Measurements from ENCODE around the gene B4GALT7.
"Not testable (repeated sequence)": the region's sequence is repeated elsewhere in the genome, so short reads cannot be mapped to it uniquely, and the experiment has no call there.

Gene B4GALT7

DNA sequence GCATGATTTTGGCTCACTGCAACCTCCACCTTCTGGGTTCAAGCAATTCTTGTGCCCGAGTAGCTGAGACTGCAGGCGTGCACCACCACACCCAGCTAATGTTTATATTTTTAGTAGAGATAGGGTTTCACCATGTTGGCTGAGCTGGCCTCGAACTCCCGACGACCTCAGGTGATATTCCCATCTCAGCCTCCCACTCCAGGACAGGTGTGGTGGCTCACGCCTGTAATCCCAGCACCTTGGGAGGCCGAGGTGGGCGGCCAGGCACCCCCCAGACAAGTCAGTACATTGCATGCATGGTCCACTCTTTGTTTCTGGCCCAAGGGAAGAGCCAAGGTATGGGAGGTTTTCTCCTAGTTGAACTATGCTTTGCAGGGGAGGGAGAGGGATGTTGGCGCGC is 24.2 kb downstream of the B4GALT7 start:
- not testable (repeated sequence) for H3K9ac ChIP-seq (ENCODE audit: low read length in 5 of 5); H3K27ac ChIP-seq (ENCODE audit: low read depth, low read length)
- peaks cover 10 to 31% (median 17%) of the 10 kb centered on the region in 5 donors for H3K36me3 ChIP-seq (ENCODE audit: control insufficient read depth in 5 of 5, insufficient read depth in 5 of 5, low read length in 5 of 5)

GRCh38 chr5:177630186-177630585 is 30.3 kb downstream of the B4GALT7 start:
- H3K4me3 ChIP-seq (ENCODE audit: low read depth in 1 of 5, low read length in 5 of 5); H3K4me1 ChIP-seq (ENCODE audit: control insufficient read depth in 5 of 5, insufficient read depth in 5 of 5, low read length in 5 of 5); H3K27me3 ChIP-seq (ENCODE audit: control insufficient read depth in 5 of 5, insufficient read depth in 4 of 5, low read length in 5 of 5); H3K9me3 ChIP-seq (ENCODE audit: control insufficient read depth in 5 of 5, low read length in 5 of 5); H3K9ac ChIP-seq (ENCODE audit: low read length in 5 of 5); H3K27ac ChIP-seq (ENCODE audit: low read depth, low read length): not testable (repeated sequence)
- peaks cover 0 to 14% (median 3%) of the 10 kb centered on the region in 5 donors for H3K36me3 ChIP-seq (ENCODE audit: control insufficient read depth in 5 of 5, insufficient read depth in 5 of 5, low read length in 5 of 5)

More for the DNA sequence above, 24.2 kb downstream of the B4GALT7 start:
- not testable (repeated sequence) for H3K9me3 ChIP-seq (ENCODE audit: control insufficient read depth in 5 of 5, low read length in 5 of 5); H3K27me3 ChIP-seq (ENCODE audit: control insufficient read depth in 5 of 5, insufficient read depth in 4 of 5, low read length in 5 of 5); H3K4me1 ChIP-seq (ENCODE audit: control insufficient read depth in 5 of 5, insufficient read depth in 5 of 5, low read length in 5 of 5); H3K4me3 ChIP-seq (ENCODE audit: low read depth in 1 of 5, low read length in 5 of 5)

GRCh38 chr5:177634912-177635311 is 35.0 kb downstream of the B4GALT7 start:
- not testable (repeated sequence) for H3K4me3 ChIP-seq (ENCODE audit: low read depth in 1 of 5, low read length in 5 of 5); H3K9ac ChIP-seq (ENCODE audit: low read length in 5 of 5); H3K9me3 ChIP-seq (ENCODE audit: control insufficient read depth in 5 of 5, low read length in 5 of 5); H3K4me1 ChIP-seq (ENCODE audit: control insufficient read depth in 5 of 5, insufficient read depth in 5 of 5, low read length in 5 of 5); H3K27me3 ChIP-seq (ENCODE audit: control insufficient read depth in 5 of 5, insufficient read depth in 4 of 5, low read length in 5 of 5); H3K36me3 ChIP-seq (ENCODE audit: control insufficient read depth in 5 of 5, insufficient read depth in 5 of 5, low read length in 5 of 5); H3K27ac ChIP-seq (ENCODE audit: low read depth, low read length)

DNA sequence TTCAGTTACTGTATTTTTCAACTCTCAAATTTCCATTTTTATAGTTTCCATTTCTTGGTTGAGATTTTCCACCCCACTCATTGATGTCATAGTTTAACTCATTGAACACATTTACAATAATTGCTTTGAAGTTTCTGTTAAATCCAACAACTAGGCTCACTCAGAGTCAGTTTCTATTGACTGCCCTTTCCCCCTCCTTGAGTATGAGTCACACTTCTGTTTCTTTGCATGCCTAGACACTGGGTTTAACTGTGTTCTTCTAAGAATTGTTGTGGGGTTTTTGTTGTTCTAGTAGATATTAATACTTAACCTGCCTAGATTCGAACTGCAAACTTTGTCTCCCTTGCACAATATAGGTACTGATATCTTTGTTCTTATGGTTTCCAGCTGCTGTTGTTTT is 45.5 kb downstream of the B4GALT7 start:
- H3K4me3 ChIP-seq (ENCODE audit: low read depth in 1 of 5, low read length in 5 of 5); H3K36me3 ChIP-seq (ENCODE audit: control insufficient read depth in 5 of 5, insufficient read depth in 5 of 5, low read length in 5 of 5); H3K9me3 ChIP-seq (ENCODE audit: control insufficient read depth in 5 of 5, low read length in 5 of 5); H3K27me3 ChIP-seq (ENCODE audit: control insufficient read depth in 5 of 5, insufficient read depth in 4 of 5, low read length in 5 of 5); H3K27ac ChIP-seq (ENCODE audit: low read depth, low read length); H3K9ac ChIP-seq (ENCODE audit: low read length in 5 of 5); H3K4me1 ChIP-seq (ENCODE audit: control insufficient read depth in 5 of 5, insufficient read depth in 5 of 5, low read length in 5 of 5): not testable (repeated sequence)

- H3K9ac ChIP-seq (ENCODE audit: low read length in 5 of 5); H3K4me1 ChIP-seq (ENCODE audit: control insufficient read depth in 5 of 5, insufficient read depth in 5 of 5, low read length in 5 of 5); H3K27me3 ChIP-seq (ENCODE audit: control insufficient read depth in 5 of 5, insufficient read depth in 4 of 5, low read length in 5 of 5): not testable (repeated sequence)
Measured at GRCh38 chr5:177651235-177651634, 51.3 kb downstream of the B4GALT7 start.

GRCh38 chr5:177657846-177658245 is 57.9 kb downstream of the B4GALT7 start:
- H3K27ac ChIP-seq (ENCODE audit: low read depth, low read length): not testable (repeated sequence)

More at GRCh38 chr5:177651235-177651634, 51.3 kb downstream of the B4GALT7 start:
- not testable (repeated sequence) for H3K9me3 ChIP-seq (ENCODE audit: control insufficient read depth in 5 of 5, low read length in 5 of 5); H3K27ac ChIP-seq (ENCODE audit: low read depth, low read length); H3K36me3 ChIP-seq (ENCODE audit: control insufficient read depth in 5 of 5, insufficient read depth in 5 of 5, low read length in 5 of 5); H3K4me3 ChIP-seq (ENCODE audit: low read depth in 1 of 5, low read length in 5 of 5)

GRCh38 chr5:177658542-177658941 is 58.6 kb downstream of the B4GALT7 start:
- not testable (repeated sequence) for H3K4me3 ChIP-seq (ENCODE audit: low read depth in 1 of 5, low read length in 5 of 5); H3K9ac ChIP-seq (ENCODE audit: low read length in 5 of 5); H3K36me3 ChIP-seq (ENCODE audit: control insufficient read depth in 5 of 5, insufficient read depth in 5 of 5, low read length in 5 of 5); H3K9me3 ChIP-seq (ENCODE audit: control insufficient read depth in 5 of 5, low read length in 5 of 5); H3K27me3 ChIP-seq (ENCODE audit: control insufficient read depth in 5 of 5, insufficient read depth in 4 of 5, low read length in 5 of 5); H3K27ac ChIP-seq (ENCODE audit: low read depth, low read length); H3K4me1 ChIP-seq (ENCODE audit: control insufficient read depth in 5 of 5, insufficient read depth in 5 of 5, low read length in 5 of 5)

More at GRCh38 chr5:177657846-177658245, 57.9 kb downstream of the B4GALT7 start:
- H3K9ac ChIP-seq (ENCODE audit: low read length in 5 of 5); H3K4me1 ChIP-seq (ENCODE audit: control insufficient read depth in 5 of 5, insufficient read depth in 5 of 5, low read length in 5 of 5); H3K9me3 ChIP-seq (ENCODE audit: control insufficient read depth in 5 of 5, low read length in 5 of 5); H3K36me3 ChIP-seq (ENCODE audit: control insufficient read depth in 5 of 5, insufficient read depth in 5 of 5, low read length in 5 of 5); H3K27me3 ChIP-seq (ENCODE audit: control insufficient read depth in 5 of 5, insufficient read depth in 4 of 5, low read length in 5 of 5); H3K4me3 ChIP-seq (ENCODE audit: low read depth in 1 of 5, low read length in 5 of 5): not testable (repeated sequence)
